Measurements from ENCODE around the gene MKRN3.
"Not testable (repeated sequence)": the region's sequence is repeated elsewhere in the genome, so short reads cannot be mapped to it uniquely, and the experiment has no call there.

Gene MKRN3

GRCh38 chr15:23589012-23589411, 23.5 kb downstream of the MKRN3 start:
- no peak for DNase-seq (ENCODE audit: low spot score)

GRCh38 chr15:23594252-23594770, 28.8 kb downstream of the MKRN3 start:
- DNase-seq (ENCODE audit: low spot score) = no peak

- DNase-seq (ENCODE audit: low spot score) = no peak
Observed at GRCh38 chr15:23595368-23595767, 29.9 kb downstream of the MKRN3 start.

- no peak for DNase-seq (ENCODE audit: low spot score)
Observed at GRCh38 chr15:23596736-23597135, 31.3 kb downstream of the MKRN3 start.

GRCh38 chr15:23597278-23597677, 31.8 kb downstream of the MKRN3 start:
- DNase-seq (ENCODE audit: low spot score) = not testable (repeated sequence)

GRCh38 chr15:23599053-23599452, 33.6 kb downstream of the MKRN3 start:
- DNase-seq (ENCODE audit: low spot score) = no peak

GRCh38 chr15:23602124-23602523, 36.6 kb downstream of the MKRN3 start:
- DNase-seq (ENCODE audit: low spot score) = no peak

- no peak for DNase-seq (ENCODE audit: low spot score)
Observed at GRCh38 chr15:23606226-23606625, 40.8 kb downstream of the MKRN3 start.

- no peak for DNase-seq (ENCODE audit: low spot score)
Observed at GRCh38 chr15:23616536-23616935, 51.1 kb downstream of the MKRN3 start.
